Measurements from ENCODE around the gene FAM221A.
A peak's percentile ranks its signal among the peaks of the same experiment; 100 is the strongest.
"Not testable (repeated sequence)": the region's sequence is repeated elsewhere in the genome, so short reads cannot be mapped to it uniquely, and the experiment has no call there.

The FAM221A gene

DNA sequence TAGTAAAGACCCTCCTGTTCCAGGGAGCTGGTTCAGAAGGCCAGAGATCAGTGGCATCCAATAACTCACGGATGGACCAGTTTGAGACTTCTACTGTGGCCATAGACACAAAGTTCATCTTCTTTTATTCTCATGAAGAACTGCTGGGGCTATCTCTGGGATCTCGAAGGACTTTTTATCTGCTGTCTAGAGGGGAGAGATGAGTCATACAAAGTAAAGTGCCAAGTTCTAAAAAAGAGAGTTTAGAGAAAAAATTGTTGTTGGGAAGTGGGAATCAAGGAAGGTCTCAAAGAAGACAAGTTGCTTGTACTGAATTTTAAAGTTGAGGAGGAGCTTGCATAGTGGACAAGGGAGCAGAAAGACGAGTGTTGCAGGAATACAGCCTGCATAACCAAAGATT, 8.0 kb upstream of the FAM221A start:
- H3K4me3 ChIP-seq (ENCODE audit: low read depth, low read length), result no peak overlapping the region
- no peaks in the 10 kb centered on the region for H3K36me3 ChIP-seq (replicated peaks)
- no peak for DNase-seq
- in situ Hi-C loops (cut with HindIII; ENCODE audit: low pct_ligation_motif_present, low sequenced_read_pairs), result no loop called here
- no peaks in the 10 kb centered on the region for H3K27me3 ChIP-seq (replicated peaks)
- H3K27ac ChIP-seq, result no peak overlapping the region
- TF ChIP-seq, protein P1, sequence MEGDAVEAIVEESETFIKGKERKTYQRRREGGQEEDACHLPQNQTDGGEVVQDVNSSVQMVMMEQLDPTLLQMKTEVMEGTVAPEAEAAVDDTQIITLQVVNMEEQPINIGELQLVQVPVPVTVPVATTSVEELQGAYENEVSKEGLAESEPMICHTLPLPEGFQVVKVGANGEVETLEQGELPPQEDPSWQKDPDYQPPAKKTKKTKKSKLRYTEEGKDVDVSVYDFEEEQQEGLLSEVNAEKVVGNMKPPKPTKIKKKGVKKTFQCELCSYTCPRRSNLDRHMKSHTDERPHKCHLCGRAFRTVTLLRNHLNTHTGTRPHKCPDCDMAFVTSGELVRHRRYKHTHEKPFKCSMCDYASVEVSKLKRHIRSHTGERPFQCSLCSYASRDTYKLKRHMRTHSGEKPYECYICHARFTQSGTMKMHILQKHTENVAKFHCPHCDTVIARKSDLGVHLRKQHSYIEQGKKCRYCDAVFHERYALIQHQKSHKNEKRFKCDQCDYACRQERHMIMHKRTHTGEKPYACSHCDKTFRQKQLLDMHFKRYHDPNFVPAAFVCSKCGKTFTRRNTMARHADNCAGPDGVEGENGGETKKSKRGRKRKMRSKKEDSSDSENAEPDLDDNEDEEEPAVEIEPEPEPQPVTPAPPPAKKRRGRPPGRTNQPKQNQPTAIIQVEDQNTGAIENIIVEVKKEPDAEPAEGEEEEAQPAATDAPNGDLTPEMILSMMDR (IDR thresholded peaks at IDR 0.05; ENCODE audit: low read depth, low read length, missing control alignments), result no peak

DNA sequence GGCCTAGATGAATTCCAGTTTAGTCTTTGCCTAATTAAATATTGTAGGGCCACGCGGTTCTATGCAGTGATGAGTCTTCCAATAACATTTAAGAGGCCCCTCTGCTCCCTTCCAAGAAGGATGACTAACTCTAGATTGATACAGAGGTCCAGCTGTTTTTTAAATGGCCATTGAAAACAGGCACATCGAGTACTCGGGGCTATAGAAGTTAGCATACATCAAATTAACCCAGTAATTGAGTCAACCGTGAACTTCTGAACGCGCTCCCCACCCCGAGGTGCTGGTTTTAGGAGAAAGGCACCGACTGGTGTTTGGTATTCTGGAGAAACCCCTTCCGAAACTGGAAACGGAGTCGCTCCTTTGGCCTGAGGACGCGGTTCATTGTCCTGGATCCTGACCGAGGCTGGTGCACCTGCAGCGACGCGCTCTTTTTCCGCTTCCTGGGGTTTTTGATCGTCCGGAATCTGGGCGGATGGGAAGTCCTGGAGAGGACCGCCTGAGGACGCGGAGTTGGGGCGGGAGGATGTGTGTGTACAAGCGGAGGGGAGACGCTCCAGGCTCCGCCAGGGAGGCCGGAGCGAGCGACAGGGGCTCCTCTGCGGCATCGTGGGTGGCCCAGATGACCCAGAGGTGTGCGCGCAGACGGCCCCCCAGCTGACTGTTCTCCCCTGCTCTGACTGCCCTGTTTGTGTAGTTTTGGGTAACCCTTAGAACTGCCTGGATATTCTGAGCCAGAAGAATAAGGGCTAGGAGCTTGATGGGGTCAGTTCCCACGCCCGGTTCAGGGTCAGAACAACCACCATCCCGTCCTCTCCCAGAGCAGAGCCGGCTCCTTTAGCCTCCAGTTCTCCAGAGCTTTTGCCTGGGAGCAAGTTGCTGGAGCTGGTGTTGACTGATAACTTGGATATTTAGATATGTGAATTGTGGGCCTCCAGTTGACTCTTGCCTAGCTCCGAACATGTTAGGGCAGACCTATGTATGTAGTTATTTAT, 711 bp downstream of the FAM221A start:
- Histone ChIP-seq H3K27me3 (replicated peaks) (no peaks in the 10 kb centered on the region), H3K36me3 (replicated peaks) (no peaks in the 10 kb centered on the region), H3K4me3 (ENCODE audit: low read depth, low read length) (peak overlapping the region; percentile 66), H3K27ac (no peak overlapping the region)
- DNase-seq, result peak; percentile 24
- in situ Hi-C loops (cut with HindIII; ENCODE audit: low pct_ligation_motif_present, low sequenced_read_pairs), result no loop called here
- TF ChIP-seq, protein P1 (IDR thresholded peaks at IDR 0.05; ENCODE audit: low read depth, low read length, missing control alignments), result no peak

DNA sequence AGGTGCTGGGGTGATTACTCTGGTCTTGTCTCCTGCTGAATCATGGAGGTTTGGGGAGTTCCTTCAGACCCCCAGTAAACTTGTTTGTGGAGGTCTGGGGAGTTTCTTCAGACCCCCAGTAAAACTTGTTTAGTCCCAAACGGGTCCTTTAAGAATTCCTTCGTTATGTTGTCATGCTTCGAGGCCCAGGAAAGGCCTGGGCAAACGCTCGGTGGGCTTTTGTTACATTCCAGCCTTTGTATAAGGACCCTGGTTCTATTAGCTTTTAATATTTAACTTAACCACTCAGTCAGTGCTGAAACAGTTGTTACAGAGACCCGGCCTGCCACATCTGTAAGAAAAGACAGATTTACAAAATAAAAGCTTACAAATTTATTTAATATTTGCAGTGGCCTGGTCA, 4.0 kb downstream of the FAM221A start:
- in situ Hi-C loops (cut with HindIII; ENCODE audit: low pct_ligation_motif_present, low sequenced_read_pairs); H3K27me3 ChIP-seq (replicated peaks); DNase-seq: not testable (repeated sequence)

DNA sequence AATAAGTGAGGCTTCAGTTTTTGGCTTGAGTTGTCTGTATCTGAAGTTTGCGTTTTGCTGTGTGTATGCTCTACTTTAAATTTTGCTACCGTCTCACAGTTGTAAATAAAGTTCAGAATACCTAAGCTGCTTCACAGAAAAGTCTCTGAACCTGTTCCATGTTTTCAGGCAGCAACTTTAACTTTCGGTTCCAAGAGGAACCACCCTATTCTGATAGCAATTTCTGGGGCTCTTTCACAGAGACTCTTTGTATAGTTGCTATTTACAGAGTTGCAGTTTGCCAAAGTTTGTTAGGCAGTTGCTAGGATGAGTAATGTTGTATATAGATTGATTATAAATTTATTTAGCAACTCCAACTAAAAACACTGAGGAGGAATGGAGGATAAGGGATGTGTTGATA, 5.7 kb downstream of the FAM221A start:
- TF ChIP-seq, protein P1 (IDR thresholded peaks at IDR 0.05; ENCODE audit: low read depth, low read length, missing control alignments), result no peak
- H3K27me3 ChIP-seq (replicated peaks), result no peaks in the 10 kb centered on the region
- no peaks in the 10 kb centered on the region for H3K36me3 ChIP-seq (replicated peaks)
- in situ Hi-C loops (cut with HindIII; ENCODE audit: low pct_ligation_motif_present, low sequenced_read_pairs), result no loop called here
- no peak overlapping the region for H3K4me3 ChIP-seq (ENCODE audit: low read depth, low read length)
- H3K27ac ChIP-seq, result no peak overlapping the region
- DNase-seq, result no peak

More for the DNA sequence above, 4.0 kb downstream of the FAM221A start:
- not testable (repeated sequence) for H3K4me3 ChIP-seq (ENCODE audit: low read depth, low read length); H3K36me3 ChIP-seq (replicated peaks); H3K27ac ChIP-seq

DNA sequence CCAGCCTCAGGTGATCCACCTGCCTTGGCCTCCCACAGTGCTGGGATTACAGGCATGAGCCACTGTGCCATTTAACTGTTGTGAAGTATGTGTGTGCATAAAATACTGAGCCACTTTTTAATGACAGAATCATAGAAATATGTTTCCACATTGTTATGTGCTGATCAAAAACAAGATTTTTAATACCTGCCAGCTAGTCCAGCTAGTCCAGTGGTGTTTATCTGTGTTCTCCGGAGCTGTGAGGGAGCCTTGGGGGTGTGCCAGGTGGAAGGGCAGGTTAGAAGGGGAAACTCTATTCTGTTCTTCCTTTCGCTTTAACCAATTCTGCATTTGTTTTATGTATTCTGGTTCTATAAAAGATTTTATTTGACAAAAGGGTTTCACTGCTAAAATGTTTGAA, 7.0 kb downstream of the FAM221A start:
- TF ChIP-seq, protein P1 (IDR thresholded peaks at IDR 0.05; ENCODE audit: low read depth, low read length, missing control alignments), result no peak
- no peak overlapping the region for H3K27ac ChIP-seq
- H3K4me3 ChIP-seq (ENCODE audit: low read depth, low read length), result no peak overlapping the region
- H3K27me3 ChIP-seq (replicated peaks), result no peaks in the 10 kb centered on the region
- in situ Hi-C loops (cut with HindIII; ENCODE audit: low pct_ligation_motif_present, low sequenced_read_pairs), result no loop called here
- no peaks in the 10 kb centered on the region for H3K36me3 ChIP-seq (replicated peaks)
- no peak for DNase-seq

DNA sequence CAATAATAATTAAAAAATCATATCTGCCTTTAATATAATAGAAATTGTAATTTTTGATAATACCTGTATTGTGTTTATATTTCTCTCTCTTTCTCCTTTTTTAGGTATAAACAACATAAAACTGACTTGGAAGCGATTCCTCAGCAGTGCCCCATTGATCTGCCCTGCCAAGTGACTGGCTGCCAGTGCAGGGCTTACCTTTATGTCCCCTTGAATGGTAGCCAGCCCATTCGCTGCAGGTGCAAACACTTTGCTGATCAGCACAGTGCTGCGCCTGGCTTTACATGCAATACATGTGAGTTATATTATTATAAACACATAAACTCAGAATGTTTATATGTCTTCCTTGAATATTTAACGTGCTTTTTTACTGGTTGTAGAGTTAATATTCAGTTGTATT, 9.2 kb downstream of the FAM221A start:
- Histone ChIP-seq H3K27ac (no peak overlapping the region), H3K36me3 (replicated peaks) (no peaks in the 10 kb centered on the region), H3K27me3 (replicated peaks) (no peaks in the 10 kb centered on the region), H3K4me3 (ENCODE audit: low read depth, low read length) (no peak overlapping the region)
- DNase-seq, result no peak
- in situ Hi-C loops (cut with HindIII; ENCODE audit: low pct_ligation_motif_present, low sequenced_read_pairs), result no loop called here
- TF ChIP-seq, protein P1 (IDR thresholded peaks at IDR 0.05; ENCODE audit: low read depth, low read length, missing control alignments), result no peak

Measured in brain microvascular endothelial cell (primary cell).